ENCODE data around the gene EVA1C.
"Not testable (repeated sequence)": the region's sequence is repeated elsewhere in the genome, so short reads cannot be mapped to it uniquely, and the experiment has no call there.

EVA1C gene

DNA sequence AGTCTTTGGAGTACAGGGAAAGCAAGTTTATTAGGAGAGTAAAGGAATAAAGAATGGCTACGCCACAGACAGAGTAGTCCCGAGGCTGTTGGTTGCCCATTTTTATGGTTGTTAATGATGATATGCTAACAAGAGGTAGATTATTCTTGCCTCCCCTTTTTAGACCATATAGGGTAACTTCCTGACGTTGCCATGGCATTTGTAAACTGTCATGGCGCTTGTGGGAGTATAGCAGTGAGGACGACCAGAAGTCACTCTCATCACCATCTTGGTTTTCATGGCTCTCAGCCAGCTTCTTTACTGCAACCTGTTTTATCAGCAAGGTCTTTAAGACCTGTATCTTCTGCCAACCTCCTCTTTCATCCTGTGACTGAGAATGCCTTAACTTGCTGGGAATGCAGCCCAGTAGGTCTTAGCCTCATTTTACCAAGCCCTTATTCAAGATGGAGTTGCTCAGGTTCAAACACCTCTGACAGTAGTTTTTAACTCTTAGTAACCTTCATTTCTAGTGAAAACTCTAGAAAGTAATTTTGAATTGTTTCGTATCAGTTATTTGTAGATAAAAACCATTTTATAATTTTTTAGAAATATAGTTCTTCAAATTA lies 146.6 kb downstream of the EVA1C start:
- TF ChIP-seq, protein P1, sequence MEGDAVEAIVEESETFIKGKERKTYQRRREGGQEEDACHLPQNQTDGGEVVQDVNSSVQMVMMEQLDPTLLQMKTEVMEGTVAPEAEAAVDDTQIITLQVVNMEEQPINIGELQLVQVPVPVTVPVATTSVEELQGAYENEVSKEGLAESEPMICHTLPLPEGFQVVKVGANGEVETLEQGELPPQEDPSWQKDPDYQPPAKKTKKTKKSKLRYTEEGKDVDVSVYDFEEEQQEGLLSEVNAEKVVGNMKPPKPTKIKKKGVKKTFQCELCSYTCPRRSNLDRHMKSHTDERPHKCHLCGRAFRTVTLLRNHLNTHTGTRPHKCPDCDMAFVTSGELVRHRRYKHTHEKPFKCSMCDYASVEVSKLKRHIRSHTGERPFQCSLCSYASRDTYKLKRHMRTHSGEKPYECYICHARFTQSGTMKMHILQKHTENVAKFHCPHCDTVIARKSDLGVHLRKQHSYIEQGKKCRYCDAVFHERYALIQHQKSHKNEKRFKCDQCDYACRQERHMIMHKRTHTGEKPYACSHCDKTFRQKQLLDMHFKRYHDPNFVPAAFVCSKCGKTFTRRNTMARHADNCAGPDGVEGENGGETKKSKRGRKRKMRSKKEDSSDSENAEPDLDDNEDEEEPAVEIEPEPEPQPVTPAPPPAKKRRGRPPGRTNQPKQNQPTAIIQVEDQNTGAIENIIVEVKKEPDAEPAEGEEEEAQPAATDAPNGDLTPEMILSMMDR (conservative IDR thresholded peaks at IDR 0.05; ENCODE audit: low read depth, low read length), result no peak
- H3K4me3 ChIP-seq (ENCODE audit: low read depth, low read length), result no peak overlapping the region
- DNase-seq (ENCODE audit: low read depth), result no peak

DNA sequence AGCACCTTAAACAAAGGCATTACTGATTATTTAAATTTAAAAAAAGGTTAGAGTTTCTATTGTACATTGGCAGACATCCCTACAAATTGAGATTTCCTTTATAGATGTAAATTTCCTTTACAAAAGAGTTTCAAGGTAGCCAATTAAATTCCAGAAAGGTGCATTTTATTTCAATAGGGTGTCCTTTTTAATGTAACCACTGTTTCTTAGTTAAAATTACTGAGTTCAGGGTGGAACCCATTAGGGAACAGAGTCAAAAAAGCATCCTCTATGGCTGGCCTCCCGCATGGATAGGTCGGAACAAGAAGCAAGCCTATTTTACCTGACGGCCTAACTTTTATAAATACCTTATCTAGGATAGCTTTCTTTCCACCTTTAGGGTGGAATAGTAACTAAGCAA lies 148.4 kb downstream of the EVA1C start:
- DNase-seq (ENCODE audit: low read depth), result no peak
- TF ChIP-seq, protein P1 (conservative IDR thresholded peaks at IDR 0.05; ENCODE audit: low read depth, low read length), result no peak
- no peak overlapping the region for H3K4me3 ChIP-seq (ENCODE audit: low read depth, low read length)

DNA sequence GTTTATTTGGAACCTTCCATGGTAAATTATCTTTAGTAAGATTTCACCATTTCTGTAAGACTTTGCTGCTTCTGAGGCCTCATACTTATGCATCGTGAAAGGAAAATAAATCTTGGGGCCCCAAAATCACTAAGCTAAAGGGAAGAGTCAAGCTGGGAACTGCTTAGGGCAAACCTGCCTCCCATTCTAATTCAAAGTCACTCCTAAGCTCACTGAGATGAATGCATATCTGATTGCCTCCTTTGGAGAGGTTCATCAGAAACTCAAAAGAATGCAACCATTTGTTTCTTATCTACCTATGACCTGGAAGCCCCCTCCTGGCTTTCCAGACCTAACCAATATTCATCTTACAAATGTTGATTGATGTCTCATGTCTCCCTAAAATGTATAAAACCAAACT lies 149.0 kb downstream of the EVA1C start:
- H3K4me3 ChIP-seq (ENCODE audit: low read depth, low read length); DNase-seq (ENCODE audit: low read depth): not testable (repeated sequence)

DNA sequence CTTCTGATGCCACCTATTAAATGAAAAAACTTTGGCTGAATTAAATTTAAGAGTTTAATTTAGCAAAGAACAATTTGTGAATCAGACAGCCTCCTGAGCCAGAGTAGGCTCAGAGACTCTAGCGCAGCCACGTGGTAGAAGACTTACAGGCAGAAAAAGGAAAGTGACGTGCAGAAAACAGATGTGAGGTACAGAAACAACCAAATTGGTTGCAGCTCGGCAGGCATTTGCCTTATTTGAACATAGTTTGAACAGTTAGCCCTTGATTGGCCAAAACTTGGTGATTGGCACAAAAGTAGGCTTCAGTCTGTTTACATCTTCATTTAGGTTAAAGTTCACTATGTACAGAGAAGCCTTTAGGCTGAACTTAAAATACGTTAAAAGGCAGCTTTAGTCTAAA lies 149.9 kb downstream of the EVA1C start:
- no peak overlapping the region for H3K4me3 ChIP-seq (ENCODE audit: low read depth, low read length)
- TF ChIP-seq, protein P1 (conservative IDR thresholded peaks at IDR 0.05; ENCODE audit: low read depth, low read length), result peak; percentile 75
- DNase-seq (ENCODE audit: low read depth), result peak; percentile 91

DNA sequence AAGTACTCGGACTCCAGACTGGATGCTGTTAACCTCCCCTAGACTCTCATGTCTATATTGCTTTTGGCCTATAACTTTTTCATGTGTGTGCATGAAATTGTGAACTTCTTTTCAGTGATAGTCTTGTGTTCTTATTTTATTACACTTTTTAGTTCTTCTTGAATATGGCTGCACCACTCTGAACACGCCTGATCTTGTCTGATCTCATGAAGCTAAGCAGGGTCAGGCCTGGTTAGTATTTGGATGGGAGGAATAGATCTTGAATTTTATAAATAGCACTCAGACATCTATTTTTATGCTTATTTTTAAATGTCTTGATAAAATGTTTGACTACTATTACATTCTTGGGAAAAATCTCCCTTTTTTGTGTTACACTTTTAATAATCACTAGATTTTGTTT lies 150.4 kb downstream of the EVA1C start:
- DNase-seq (ENCODE audit: low read depth), result no peak
- no peak overlapping the region for H3K4me3 ChIP-seq (ENCODE audit: low read depth, low read length)
- TF ChIP-seq, protein P1 (conservative IDR thresholded peaks at IDR 0.05; ENCODE audit: low read depth, low read length), result no peak
